Activated CD4-positive, alpha-beta T cell treated with anti-CD3 and anti-CD28 coated beads for 24 hours (primary cell): ENCODE data around the gene METTL14.
"Not testable (repeated sequence)": the region's sequence is repeated elsewhere in the genome, so short reads cannot be mapped to it uniquely, and the experiment has no call there.

Experiments used
- DNase-seq, 2 donors: peaks; one replicate each; pipeline ENCODE4 v3.0.0-alpha.2; 2020; ENCODE audit warnings: low read depth in 2 of 2

The METTL14 gene

DNA sequence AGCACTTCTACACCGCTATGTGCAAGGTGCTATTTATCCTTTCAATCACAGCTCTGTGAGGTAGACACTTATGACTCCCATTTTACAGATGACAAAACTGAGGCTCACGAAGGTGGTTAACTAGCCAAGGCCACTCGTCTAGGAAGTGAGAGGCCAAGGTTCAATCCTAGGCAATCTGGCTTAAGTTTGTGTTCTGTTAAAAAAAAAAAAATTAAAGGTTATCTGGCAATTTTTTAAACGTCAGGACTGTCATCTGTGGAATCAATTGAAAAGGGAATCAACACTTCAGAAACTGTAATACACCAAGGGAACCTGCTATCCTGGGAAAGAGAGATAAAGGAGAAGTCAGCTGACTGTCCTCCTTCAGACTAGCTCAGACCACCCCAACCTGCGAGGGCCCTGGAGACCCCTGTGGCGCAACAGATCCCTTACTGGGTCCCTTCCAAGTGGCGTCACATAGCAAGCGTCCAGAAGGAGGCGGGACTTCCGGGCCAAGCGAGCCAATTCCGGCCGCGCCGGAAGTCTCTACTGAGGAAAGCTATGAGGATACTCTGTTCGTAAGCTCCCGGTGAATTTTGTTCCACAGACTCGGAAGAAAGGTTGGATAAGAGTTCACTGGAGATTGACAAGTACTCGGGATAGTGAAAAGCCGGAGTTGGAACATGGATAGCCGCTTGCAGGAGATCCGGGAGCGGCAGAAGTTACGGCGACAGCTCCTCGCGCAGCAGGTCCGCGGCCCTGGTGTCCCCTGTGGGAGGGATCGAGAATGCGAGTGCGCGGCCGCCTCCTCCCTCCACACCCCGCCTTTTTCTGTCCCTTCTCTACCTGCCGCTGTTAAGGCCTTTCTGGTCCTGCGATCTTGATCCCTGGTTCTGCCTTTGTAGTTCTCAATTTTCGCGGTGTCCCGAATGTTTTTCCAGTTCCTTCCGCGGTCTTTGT is at the start of gene METTL14:
Gene METTL14 (plus strand): TSS at position 520 of the 939 bp plus-strand sequence. CDS start 143 bp downstream, at position 663.
- DNase-seq = peak; percentile 79 to 83

DNA sequence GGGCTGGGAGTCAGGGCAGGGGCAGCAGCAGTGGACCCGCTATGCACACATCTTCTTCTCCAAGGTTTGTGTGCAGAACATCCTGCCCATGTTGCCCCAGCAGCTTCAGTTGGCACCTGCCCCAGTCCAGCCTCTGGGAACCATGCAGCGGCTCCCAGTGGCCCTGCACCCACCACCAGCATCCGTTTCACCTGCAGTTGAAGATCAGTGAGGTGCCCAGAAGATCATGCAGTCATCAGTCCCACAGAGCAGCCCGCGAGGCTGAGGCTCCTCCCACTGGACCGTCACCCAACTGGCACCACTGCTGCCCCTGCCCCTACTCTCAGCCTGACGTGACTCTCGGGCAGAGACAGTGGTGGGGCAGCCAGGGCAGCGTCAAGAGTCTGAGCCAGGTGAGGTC is 49.1 kb upstream of the METTL14 start:
- DNase-seq = not testable (repeated sequence)

DNA sequence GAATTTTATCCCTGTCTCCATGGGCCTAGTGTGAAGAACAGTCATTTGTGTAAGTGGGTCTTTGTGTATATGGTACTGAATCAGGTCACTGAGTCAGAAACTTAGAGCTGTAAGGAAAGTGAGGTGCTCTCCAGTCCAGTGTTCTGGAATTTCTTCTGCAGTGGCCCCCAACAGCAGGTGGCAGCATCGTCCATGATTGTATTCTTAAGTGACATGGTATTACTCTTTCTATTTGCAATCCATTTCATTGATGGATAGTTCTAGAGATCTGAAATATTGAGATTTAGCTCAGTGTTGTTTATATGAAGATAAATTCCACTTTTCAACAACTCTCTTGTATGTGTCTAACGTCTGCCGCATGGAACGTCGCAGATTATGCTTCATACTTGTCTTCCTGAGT is 20.5 kb upstream of the METTL14 start:
- DNase-seq = peak in 1 of 2 donors; percentile 9

DNA sequence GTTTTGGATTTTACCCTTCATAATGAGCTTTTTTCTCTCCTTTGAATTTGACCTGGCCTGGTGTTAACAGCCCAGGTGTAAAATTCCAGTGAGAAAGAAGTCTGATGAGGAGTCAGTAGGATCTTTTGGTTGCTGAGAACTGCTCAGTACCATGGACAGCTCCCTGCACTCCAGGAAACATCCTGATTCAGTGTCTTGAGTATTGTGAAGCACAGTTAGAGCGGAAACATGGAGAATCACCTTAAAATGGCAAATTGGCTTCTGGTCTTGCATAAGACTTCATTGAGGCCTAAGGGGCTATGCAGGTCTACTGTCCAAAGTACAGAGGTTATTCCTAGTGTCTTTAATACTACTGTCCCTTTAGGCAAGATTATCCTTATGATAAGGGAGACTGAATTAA is 16.0 kb upstream of the METTL14 start:
- peak in 1 of 2 donors; percentile 10 for DNase-seq

DNA sequence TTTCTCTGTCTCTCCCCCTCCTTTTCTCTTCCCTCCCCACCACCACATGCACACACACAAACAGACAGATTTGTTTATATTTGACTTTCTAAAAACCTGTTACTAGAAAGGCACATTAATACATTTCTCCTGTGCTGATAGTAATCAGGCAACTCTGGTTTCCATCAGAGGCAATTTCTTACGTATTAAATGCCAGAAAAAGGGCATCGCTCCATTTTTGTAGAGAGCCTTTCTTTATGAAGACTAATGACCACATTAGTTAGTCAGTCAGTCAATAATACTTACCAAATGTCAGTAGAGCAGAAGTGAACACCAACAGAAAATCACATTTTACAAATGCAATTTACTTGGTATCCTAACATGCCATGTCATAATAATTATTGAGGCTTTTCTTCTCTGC is 14.2 kb upstream of the METTL14 start:
- not testable (repeated sequence) for DNase-seq

DNA sequence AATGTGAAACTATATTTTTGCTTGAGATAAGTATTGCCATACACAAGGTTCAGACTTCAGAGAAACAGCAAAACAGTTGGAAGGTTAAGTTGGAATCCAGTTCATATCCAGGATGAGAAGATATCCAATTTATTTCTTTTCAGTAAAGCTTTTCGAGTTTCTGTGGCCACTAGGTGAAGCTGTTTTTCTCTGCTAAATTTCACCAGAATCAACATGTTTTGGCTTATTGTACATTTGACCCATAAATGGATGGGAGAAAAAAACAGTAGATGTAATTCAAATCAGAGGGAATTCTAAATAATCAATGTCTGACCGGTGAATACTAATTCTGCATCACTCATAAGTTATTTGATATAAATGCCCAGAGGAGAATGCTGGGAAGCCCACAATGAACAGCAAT is 9.1 kb upstream of the METTL14 start:
- no peak for DNase-seq

DNA sequence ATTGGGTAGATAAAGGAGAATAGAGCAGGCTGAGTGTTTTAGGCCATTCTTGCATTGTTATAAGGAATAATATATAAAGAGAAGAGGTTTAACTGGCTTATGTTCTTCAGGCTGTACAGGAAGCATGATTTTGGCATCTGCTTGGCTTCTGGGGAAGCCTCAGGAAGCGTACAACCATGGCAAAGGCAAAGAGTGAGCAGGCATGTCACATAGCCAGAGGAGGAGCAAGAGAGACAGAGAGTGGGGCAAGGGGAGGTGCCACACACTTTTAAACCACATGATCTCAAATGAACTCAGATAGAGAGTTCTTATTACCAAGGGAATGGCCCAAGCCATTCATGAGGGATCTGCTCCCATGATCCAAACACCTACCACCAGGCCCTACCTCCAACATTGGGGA is 4.4 kb upstream of the METTL14 start:
- no peak for DNase-seq

DNA sequence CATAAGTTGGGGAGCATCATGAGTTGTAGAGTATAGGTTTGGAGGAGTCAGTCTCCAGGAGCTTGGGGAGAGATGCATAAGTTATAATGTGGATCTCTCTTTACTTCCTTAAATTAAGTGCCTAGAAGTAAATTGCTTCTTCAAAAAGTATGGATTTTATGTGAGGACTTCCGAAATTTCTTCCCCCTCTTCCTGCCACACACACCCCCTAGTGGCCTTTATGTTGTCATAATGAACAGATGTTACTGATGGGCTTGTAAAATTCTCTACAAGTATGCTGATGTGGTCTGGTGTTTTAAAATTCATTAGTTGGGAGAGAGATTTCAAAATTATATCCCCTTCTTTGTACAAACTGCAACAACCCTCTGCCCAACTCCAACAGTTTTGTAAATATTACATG is 2.3 kb upstream of the METTL14 start:
- DNase-seq = no peak

DNA sequence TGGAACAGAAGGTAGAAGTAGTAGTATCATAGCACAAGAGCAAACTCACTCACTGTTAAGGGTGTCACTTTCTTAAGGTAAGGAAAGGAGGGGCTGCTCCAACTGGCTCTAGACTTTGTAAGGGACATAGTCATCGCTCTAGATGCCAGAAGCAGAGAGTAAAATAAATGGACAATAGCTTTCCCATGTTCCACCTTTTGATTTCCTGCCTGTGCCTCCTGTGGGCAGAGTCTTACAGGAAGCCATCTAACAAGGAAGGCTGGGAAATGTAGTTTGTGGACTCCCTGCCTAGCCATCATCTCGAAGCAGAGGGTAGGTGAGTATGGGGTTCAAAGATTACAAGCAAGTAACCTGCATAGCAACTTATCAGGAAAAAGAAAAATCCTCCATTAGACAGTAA is 1.7 kb upstream of the METTL14 start:
- no peak for DNase-seq

DNA sequence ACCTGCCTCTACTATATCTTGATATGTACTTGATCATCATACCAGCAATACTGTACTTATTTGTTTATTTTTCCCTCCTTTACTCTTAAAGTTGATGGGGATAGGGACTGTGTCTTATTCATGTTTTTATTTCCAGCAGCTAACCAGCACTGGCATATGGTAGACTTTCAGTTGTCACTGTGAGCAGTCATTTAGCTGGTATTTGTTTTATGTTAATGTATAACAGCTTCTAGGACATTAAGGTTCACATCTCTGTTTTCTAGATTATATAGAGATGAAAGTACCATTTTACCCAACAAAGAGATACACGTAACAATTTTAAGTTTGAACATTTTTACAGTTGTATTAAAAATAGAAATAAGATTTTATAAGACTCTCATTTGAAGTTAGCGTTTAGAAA is 17.9 kb downstream of the METTL14 start:
- DNase-seq = no peak

DNA sequence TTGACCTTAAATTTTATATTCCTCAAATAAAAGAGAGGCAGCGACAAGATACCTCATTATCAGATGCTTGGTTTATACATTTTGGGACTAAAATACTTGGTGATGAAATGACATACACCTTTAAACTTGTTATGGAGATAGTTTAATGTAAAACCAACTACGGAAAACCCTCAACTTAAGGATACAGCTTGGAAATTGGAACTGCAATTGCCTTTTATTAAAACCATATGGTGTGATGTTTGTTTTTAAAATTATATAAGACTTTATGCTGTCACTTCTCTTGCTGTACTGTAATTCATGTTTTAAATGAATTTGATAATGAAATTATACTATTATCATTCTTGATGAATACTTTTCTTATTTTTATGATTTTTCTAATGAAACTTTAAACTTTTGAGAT is 25.9 kb downstream of the METTL14 start:
- DNase-seq = no peak

DNA sequence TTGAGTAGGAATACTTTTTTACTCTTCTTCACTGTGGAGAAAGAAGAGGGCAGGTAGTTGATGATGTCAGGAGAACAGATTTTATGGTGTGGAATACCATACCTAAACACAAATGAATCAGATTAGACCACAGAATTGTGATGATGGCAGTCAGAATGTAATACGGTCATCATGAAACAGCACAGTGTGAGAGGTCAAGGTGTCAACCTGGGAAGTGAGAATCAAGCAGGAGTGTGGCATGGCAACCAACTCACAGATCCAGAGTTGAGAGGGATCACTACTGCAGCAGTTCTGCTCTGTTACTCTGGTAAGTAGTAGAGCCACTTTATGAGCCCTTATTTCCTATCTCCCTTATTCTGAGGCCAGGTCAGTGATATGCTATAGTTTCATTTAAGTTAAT is 27.7 kb downstream of the METTL14 start:
- DNase-seq = no peak

DNA sequence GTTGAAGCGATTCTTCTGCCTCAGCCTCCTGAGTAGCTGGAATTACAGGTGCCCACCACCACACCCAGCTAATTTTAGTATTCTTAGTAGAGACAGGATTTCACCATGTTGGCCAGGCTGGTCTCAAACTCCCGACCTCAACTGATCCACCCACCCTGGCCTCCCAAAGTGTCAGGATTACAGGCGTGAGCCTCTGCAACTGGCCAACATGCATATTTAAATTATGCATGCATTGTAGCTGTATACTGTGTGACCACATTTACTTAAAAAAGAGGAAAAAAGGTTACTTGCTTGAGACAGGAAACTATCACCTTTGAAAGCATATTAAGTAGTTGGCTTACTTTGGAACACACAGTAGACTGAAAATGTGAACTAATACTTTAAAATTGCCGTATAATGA is 29.5 kb downstream of the METTL14 start:
- DNase-seq = no peak

DNA sequence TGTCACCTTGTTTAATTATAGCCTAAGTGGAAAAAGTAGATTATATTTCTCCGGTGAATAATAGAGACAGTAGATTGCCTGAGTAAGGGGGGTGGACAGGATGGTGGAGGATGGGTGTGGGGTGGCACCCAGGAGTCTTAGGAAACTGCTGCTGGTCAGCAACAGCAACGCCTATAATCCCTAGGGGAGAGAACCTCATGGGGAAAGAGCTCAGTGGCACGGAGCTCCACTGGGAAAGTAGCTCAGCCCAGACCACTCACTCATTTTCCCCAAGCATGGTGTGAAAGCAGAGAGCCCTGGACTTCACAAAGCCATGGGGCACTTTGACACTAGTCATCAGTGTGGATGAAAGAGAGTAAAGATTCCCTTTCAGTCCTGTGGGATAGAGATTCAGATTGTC is 31.1 kb downstream of the METTL14 start:
- no peak for DNase-seq

DNA sequence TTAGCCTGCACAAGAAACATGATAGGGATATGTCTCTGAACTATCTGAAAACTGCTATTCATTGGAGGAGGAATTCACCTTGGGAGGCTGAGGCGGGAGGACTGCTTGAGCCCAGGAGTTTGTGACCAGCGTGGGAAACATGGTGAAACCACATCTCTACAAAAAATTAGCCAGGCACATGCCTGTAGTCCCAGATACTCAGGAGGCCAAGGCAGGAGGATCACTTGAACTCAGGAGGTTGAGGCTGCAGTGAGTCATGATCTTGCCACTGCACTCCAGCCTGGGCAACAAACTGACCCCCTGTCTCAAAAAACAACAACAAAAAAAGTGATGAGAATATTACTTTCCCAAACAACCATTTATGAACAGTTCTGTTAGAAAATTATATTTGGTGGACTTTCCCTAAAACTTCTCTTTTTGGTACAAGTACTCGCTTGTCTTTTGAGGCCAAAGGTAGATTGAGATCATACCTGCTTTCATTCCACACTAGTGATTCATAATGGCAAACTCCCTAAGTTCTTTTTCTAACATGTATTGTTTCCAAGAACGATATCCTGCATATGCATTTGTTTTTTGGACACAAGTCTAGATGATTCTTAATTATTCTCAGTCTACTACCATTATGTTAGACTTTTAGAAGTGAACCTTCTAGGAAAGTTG is 33.4 kb downstream of the METTL14 start:
- no peak for DNase-seq

DNA sequence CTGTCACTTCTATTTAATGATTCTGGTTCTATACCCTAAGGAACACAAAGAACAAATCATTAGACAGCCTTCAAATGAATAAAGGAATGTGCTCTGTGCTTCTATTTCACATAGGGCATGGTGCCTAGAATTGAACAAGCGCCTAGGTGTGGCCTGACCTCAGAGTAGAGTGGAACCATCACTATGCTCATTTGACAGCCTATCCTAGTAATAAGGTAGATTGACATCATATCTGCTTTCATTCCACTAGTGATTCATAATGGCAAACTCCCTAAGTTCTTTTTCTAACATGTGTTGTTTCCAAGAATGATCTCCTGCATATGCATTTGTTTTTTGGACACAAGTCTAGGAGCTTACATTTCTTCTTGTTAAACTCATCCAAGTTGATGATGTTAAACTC is 36.6 kb downstream of the METTL14 start:
- DNase-seq = no peak

DNA sequence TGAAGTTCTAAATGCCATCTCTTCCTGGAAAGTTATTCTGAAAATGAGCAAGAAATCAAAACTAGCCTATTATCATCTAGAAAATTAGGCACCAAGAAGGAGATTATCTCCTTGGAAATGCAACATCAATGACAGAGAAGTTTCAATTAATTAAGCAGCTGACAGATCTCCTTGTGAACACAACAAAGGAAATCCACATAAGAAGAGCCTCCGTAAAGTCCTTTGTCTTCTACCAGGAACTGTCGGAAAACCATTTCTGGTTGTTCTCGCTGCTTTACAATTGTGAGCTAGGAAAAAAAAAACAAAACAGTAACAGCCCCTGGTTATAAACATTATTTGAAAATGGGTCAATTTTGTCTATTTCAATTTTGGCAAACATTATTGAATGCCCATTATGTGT is 38.2 kb downstream of the METTL14 start:
- DNase-seq = no peak

DNA sequence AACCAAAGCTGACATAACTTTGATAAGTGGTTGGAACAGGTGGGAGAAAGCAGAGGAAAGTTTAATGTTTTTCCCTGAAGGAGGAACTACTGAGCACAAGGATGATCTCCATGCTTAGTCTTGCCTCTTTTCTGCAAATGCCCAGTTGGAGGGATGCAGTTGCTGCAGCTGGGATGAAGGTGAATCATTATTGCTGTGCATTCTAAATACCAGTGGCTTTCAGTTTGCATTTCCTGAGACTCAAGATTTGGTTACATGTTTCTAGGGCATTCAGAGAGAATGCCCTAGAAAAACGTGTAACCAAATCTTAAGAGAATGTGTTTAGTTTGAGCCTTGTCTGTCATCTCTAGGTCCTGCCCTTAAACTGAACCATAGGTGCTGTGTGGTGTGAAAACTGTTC is 42.2 kb downstream of the METTL14 start:
- DNase-seq = no peak

DNA sequence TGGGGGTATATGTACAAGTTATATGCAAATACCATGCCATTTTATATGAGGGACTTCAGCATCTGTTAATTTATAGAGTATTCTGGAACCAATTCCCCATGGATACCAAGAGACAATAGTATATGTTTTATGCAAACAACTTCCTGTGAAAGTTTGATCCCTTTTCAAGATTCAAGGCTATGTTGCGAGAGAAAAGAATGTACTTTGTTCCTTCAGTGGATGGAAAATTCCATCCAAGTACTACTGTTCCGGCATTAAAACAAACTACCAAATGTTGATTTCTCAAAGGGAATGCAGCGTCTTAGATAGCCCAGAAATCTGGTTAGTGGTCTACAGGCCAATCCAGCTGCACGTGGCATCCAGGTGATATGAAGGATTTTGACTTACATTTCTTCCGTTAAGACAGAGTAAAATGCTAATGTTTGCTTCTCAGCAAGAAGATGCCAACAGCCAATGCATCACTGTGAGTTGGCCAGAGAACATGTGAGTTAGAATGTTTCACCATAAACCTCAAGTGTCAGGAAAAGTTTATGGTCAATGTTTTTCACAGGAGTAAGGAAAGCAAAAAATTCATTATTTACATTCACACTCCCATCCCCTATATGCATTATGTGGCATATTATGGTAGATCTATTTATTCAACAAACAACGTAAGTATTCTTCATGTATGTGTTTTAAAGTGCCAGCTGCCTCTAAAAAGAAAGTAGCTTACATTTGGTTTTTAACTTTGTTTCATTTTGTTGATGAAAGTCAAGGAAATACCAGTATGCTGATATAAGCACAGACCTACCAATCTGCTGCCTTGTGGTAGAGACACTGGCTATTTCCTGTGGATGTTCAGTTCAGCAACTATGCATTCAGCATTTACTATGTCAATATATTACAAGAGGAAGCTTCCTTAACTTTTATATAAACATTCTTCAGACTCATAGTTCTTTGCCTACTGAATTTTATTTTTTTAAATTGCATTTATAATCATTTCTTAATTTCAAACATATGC is 44.4 kb downstream of the METTL14 start:
- no peak for DNase-seq

DNA sequence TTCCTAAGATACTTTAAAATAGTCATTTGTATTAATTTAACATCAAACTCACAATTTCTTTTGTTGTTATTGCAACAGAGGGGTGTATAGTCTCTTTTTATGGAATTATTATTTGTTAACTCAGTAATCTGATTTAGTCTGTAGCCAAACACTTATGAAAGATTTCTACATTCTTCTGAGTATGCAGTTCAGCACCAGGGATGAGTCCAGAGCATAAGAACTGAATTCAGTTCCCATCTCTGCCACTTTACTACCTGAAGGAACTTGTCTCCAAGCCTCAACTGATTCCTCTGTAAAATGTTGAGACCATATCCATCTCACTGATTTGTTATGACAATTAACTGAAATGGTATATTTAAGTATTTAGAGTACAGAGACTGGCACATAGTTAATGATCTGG is 45.5 kb downstream of the METTL14 start:
- no peak for DNase-seq

DNA sequence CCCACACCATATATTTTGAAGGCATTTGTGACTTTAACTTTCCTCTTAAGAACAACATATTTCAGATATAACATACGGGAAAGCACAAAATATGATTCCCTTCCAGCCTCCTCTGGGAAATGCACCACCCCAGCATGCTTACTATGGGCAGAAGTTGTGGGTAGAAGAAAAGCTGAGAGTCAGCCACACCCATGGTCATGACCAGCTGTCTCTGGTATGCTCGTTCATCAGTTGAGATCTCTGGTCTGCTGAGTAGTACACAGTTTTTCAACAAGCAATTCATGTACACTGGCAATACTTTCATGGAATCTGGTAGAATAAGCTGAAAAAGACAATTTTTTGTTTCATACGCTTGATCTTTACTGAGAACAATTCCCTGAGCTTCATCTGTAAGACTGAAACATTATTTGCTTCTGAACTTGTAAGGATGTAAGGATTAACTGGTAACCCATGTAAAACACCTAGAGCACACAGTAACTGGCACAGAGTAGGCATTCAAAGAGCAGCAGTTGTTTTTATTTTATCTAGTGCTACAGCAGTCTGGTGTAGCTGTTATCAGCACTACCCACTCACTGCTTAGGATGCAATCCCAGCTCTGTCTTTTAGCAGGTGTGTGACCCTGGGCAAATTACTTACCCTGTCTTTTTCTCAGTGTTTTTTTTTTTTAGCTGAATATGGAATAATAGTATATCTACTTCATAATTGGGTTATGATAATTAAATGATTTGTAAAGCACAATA is 47.6 kb downstream of the METTL14 start:
- no peak for DNase-seq
